ENCODE measurements around the gene SMARCAD1. TPM values are rescaled to one million over a fixed set of nuclear protein-coding genes. Genes with fewer than 3 reads are reported as not detected.

The SMARCAD1 gene
- polyA plus RNA-seq, 2 of the 4 experiments (the other 2 are of a cell fraction), result 15.9 to 35.7 TPM

GRCh38 chr4:94207469-94208224 is at the start of gene SMARCAD1 (continued):
- TF ChIP-seq MYC (IDR thresholded peaks at IDR 0.05; ENCODE audit: borderline replicate concordance, low read length) (peak; percentile 34; the same call in 1 of the 2 replicates), NPAS2 (CRISPR knock-in tag; IDR thresholded peaks at IDR 0.05; ENCODE audit: borderline replicate concordance) (no peak), KDM5A (IDR thresholded peaks at IDR 0.05) (peak; percentile 54; the same call in 1 of the 2 replicates), HDAC2 (IDR thresholded peaks at IDR 0.05) (no peak), ZFP36 (IDR thresholded peaks at IDR 0.05; ENCODE audit: borderline replicate concordance, partially characterized antibody) (no peak)

GRCh38 chr4:94158883-94159282 is 48.8 kb upstream of the SMARCAD1 start:
- Histone ChIP-seq H3K9me3 (no peaks in the 10 kb centered on the region), H3K4me1 (no peaks in the 10 kb centered on the region), H3K4me3 (no peak overlapping the region), H3K4me2 (no peak overlapping the region), H3K27ac (no peak overlapping the region)
- ATAC-seq (no peak), FAIRE-seq (no peak), DNase-seq (ENCODE audit: low read depth in 1 of 2, low spot score in 1 of 2) (no peak)
- TF ChIP-seq ATOH8 (CRISPR knock-in tag; IDR thresholded peaks at IDR 0.05; ENCODE audit: low read depth) (no peak), HDAC2 (IDR thresholded peaks at IDR 0.05) (no peak), TP53 (CRISPR knock-in tag; IDR thresholded peaks at IDR 0.05) (no peak), CHD2 (IDR thresholded peaks at IDR 0.05; ENCODE audit: low read length, partially characterized antibody) (no peak), ZSCAN20 (CRISPR knock-in tag; IDR thresholded peaks at IDR 0.05) (no peak), EHF (CRISPR knock-in tag; IDR thresholded peaks at IDR 0.05) (no peak), E2F6 (IDR thresholded peaks at IDR 0.05; ENCODE audit: borderline replicate concordance, low read depth) (no peak), TFCP2L1 (CRISPR knock-in tag; IDR thresholded peaks at IDR 0.05) (no peak)
- TF ChIP-seq, protein P1, sequence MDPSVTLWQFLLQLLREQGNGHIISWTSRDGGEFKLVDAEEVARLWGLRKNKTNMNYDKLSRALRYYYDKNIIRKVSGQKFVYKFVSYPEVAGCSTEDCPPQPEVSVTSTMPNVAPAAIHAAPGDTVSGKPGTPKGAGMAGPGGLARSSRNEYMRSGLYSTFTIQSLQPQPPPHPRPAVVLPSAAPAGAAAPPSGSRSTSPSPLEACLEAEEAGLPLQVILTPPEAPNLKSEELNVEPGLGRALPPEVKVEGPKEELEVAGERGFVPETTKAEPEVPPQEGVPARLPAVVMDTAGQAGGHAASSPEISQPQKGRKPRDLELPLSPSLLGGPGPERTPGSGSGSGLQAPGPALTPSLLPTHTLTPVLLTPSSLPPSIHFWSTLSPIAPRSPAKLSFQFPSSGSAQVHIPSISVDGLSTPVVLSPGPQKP (IDR thresholded peaks at IDR 0.05; ENCODE audit: low read depth, low read length), result no peak
- whole genome bisulfite sequencing (ENCODE audit: missing lambda C conversion rate), result 66% methylated on average over 3 of the region's 3 CpGs
- POLR2A ChIA-PET, result no interaction called here
- CTCF ChIA-PET, result no interaction called here

- ChIA-PET POLR2A (no interaction called here), CTCF (interaction anchor here (0.7 kb wide), 1 partner anchor 745 kb away, joined by 3 read pairs; no protein-coding TSS in a partner anchor)
- 67% methylated on average over 1 of the region's 1 CpG for WGBS (ENCODE audit: missing lambda C conversion rate)
- no peak for ATAC-seq
- no peak overlapping the region for H3K4me2 ChIP-seq
- no peak for FAIRE-seq
- TF ChIP-seq ZNF302 (CRISPR knock-in tag; IDR thresholded peaks at IDR 0.05) (no peak), MAFK (IDR thresholded peaks at IDR 0.05; ENCODE audit: partially characterized antibody) (no peak), FOSB (CRISPR knock-in tag; IDR thresholded peaks at IDR 0.05) (no peak), HEYL (CRISPR knock-in tag; IDR thresholded peaks at IDR 0.05) (no peak), EHF (CRISPR knock-in tag; IDR thresholded peaks at IDR 0.05) (no peak)
- no peaks in the 10 kb centered on the region for H3K4me1 ChIP-seq
- no peak overlapping the region for H3K27ac ChIP-seq
- no peak for DNase-seq (ENCODE audit: low read depth in 1 of 2, low spot score in 1 of 2)
- no peaks in the 10 kb centered on the region for H3K9me3 ChIP-seq
- no peak overlapping the region for H3K4me3 ChIP-seq
These were observed 47.9 kb upstream of the SMARCAD1 start for GRCh38 chr4:94159790-94160189.

- 90% methylated on average over 4 of the region's 4 CpGs for WGBS (ENCODE audit: missing lambda C conversion rate)
- H3K4me3 ChIP-seq, result no peak overlapping the region
- no peaks in the 10 kb centered on the region for H3K4me1 ChIP-seq
- no peak for ATAC-seq
- no peak for DNase-seq (ENCODE audit: low read depth in 1 of 2, low spot score in 1 of 2)
- no peak overlapping the region for H3K27ac ChIP-seq
- FAIRE-seq, result no peak
- ChIA-PET POLR2A (no interaction called here), CTCF (no interaction called here)
- H3K9me3 ChIP-seq, result no peaks in the 10 kb centered on the region
- H3K4me2 ChIP-seq, result no peak overlapping the region
- TF ChIP-seq HOXB13 (CRISPR knock-in tag; IDR thresholded peaks at IDR 0.05; ENCODE audit: low read depth) (no peak), RFX5 (IDR thresholded peaks at IDR 0.05) (no peak), RNF2 (IDR thresholded peaks at IDR 0.05; ENCODE audit: borderline replicate concordance, low read depth) (no peak), BHLHE40 (IDR thresholded peaks at IDR 0.05; ENCODE audit: low read depth, low read length) (no peak), USF2 (IDR thresholded peaks at IDR 0.05) (no peak), ESRRA (IDR thresholded peaks at IDR 0.05; ENCODE audit: borderline replicate concordance, low read length) (no peak), ZFP36 (IDR thresholded peaks at IDR 0.05; ENCODE audit: borderline replicate concordance, partially characterized antibody) (no peak), ATOH8 (CRISPR knock-in tag; IDR thresholded peaks at IDR 0.05; ENCODE audit: low read depth) (no peak), FOSB (CRISPR knock-in tag; IDR thresholded peaks at IDR 0.05) (no peak), HOXA7 (CRISPR knock-in tag; IDR thresholded peaks at IDR 0.05) (no peak), MAFK (IDR thresholded peaks at IDR 0.05; ENCODE audit: partially characterized antibody) (no peak), ZNF302 (CRISPR knock-in tag; IDR thresholded peaks at IDR 0.05) (no peak), POLR2A (IDR thresholded peaks at IDR 0.05; ENCODE audit: low read length) (no peak), CHD4 (IDR thresholded peaks at IDR 0.05; ENCODE audit: borderline replicate concordance) (no peak)
- TF ChIP-seq, protein P1 (IDR thresholded peaks at IDR 0.05; ENCODE audit: low read depth, low read length), result no peak
These were observed 46.9 kb upstream of the SMARCAD1 start for GRCh38 chr4:94160774-94161173.

Measured in A549 (cell line).